ENCODE results near the gene PAK2.

DNA sequence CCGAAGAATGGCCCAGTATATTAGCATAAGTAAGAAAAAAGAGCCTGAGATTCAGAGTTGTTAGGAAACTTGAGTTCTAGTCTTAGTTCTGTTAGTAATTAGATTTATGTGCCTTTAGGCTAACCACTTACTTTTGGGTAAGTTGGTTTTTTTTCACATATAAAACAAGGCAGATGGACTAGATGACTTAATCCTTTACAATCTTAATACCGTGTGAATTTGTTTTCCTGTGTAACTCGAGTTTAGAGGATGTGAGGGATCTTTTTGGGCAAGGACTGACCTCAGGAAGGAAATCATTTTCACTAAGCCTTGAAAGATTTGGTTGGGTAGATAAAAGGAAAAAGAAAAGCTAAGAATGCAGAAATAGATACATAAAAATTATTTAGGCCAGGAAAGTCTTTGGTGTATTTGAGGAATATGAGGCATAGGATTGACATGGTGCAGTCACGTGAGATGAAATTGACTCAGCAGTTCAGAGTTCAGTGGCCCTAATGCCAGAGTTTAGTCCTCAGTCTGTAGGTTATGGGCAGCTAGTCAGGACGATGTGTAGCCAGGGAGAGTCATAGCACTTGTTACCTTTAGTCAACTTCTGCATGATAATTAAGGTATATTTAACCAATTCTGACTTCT, 34.6 kb downstream of the PAK2 start:
- no peak for TF ChIP-seq USF2 (CRISPR knock-in tag; IDR thresholded peaks at IDR 0.05)
- TF ChIP-seq RELA (CRISPR knock-in tag; IDR thresholded peaks at IDR 0.05; ENCODE audit: borderline replicate concordance), result no peak
- no peak for TF ChIP-seq E2F4 (CRISPR knock-in tag; IDR thresholded peaks at IDR 0.05; ENCODE audit: borderline replicate concordance, low read depth)
- TF ChIP-seq, protein P1, sequence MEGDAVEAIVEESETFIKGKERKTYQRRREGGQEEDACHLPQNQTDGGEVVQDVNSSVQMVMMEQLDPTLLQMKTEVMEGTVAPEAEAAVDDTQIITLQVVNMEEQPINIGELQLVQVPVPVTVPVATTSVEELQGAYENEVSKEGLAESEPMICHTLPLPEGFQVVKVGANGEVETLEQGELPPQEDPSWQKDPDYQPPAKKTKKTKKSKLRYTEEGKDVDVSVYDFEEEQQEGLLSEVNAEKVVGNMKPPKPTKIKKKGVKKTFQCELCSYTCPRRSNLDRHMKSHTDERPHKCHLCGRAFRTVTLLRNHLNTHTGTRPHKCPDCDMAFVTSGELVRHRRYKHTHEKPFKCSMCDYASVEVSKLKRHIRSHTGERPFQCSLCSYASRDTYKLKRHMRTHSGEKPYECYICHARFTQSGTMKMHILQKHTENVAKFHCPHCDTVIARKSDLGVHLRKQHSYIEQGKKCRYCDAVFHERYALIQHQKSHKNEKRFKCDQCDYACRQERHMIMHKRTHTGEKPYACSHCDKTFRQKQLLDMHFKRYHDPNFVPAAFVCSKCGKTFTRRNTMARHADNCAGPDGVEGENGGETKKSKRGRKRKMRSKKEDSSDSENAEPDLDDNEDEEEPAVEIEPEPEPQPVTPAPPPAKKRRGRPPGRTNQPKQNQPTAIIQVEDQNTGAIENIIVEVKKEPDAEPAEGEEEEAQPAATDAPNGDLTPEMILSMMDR (IDR thresholded peaks at IDR 0.05), result no peak
- no peak for TF ChIP-seq FOXJ3 (CRISPR knock-in tag; IDR thresholded peaks at IDR 0.05; ENCODE audit: borderline replicate concordance)
- no peak for TF ChIP-seq SP1 (CRISPR knock-in tag; conservative IDR thresholded peaks at IDR 0.05)
- no peak for TF ChIP-seq IRF1 (CRISPR knock-in tag; IDR thresholded peaks at IDR 0.05)
- TF ChIP-seq CREB1 (CRISPR knock-in tag; IDR thresholded peaks at IDR 0.05), result no peak
- no peak for TF ChIP-seq NR3C1 (CRISPR knock-in tag; conservative IDR thresholded peaks at IDR 0.05; ENCODE audit: low read depth)
- no peak for TF ChIP-seq TEAD4 (CRISPR knock-in tag; IDR thresholded peaks at IDR 0.05)
- TF ChIP-seq, protein P2, sequence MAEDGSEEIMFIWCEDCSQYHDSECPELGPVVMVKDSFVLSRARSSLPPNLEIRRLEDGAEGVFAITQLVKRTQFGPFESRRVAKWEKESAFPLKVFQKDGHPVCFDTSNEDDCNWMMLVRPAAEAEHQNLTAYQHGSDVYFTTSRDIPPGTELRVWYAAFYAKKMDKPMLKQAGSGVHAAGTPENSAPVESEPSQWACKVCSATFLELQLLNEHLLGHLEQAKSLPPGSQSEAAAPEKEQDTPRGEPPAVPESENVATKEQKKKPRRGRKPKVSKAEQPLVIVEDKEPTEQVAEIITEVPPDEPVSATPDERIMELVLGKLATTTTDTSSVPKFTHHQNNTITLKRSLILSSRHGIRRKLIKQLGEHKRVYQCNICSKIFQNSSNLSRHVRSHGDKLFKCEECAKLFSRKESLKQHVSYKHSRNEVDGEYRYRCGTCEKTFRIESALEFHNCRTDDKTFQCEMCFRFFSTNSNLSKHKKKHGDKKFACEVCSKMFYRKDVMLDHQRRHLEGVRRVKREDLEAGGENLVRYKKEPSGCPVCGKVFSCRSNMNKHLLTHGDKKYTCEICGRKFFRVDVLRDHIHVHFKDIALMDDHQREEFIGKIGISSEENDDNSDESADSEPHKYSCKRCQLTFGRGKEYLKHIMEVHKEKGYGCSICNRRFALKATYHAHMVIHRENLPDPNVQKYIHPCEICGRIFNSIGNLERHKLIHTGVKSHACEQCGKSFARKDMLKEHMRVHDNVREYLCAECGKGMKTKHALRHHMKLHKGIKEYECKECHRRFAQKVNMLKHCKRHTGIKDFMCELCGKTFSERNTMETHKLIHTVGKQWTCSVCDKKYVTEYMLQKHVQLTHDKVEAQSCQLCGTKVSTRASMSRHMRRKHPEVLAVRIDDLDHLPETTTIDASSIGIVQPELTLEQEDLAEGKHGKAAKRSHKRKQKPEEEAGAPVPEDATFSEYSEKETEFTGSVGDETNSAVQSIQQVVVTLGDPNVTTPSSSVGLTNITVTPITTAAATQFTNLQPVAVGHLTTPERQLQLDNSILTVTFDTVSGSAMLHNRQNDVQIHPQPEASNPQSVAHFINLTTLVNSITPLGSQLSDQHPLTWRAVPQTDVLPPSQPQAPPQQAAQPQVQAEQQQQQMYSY (CRISPR knock-in tag; IDR thresholded peaks at IDR 0.05), result no peak
- TF ChIP-seq ZNF219 (CRISPR knock-in tag; IDR thresholded peaks at IDR 0.05; ENCODE audit: borderline replicate concordance), result no peak
- TF ChIP-seq, protein P3, sequence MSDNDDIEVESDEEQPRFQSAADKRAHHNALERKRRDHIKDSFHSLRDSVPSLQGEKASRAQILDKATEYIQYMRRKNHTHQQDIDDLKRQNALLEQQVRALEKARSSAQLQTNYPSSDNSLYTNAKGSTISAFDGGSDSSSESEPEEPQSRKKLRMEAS (CRISPR knock-in tag; IDR thresholded peaks at IDR 0.05), result no peak

Data from WTC11 (cell line).